Gastroesophageal sphincter (tissue), 4 donors: ENCODE data around the gene UBE2V1. TPM values are rescaled to one million over a fixed set of nuclear protein-coding genes. Genes with fewer than 3 reads are reported as not detected.
A peak's percentile ranks its signal among the peaks of the same experiment; 100 is the strongest.

Experiments
- ATAC-seq: fragments of 150-250 bp; one replicate; pipeline ENCODE4 v1.9.1; 2016; ENCODE audit warnings: mild to moderate bottlenecking, moderate library complexity
- H3K27ac ChIP-seq, 4 donors: fragments of 200-600 bp; sonication (generic) in 3 of 4; 1 replicate in 3 of 4; 2 replicates in 1 of 4; pipeline ENCODE4 v1.5.1; 2016 to 2019
- H3K27me3 ChIP-seq: fragments of 200-600 bp; sonication (generic); one replicate; pipeline ENCODE4 v1.5.1; 2019
- H3K36me3 ChIP-seq, 2 donors: fragments of 200-600 bp; sonication (generic); one replicate each; pipeline ENCODE4 v1.5.1; 2019; ENCODE audit warnings: control low read depth in 1 of 2
- H3K4me1 ChIP-seq, 3 donors: fragments of 200-600 bp; sonication (generic); 1 replicate in 2 of 3; 2 replicates in 1 of 3; pipeline ENCODE4 v1.5.1; 2016 to 2019; ENCODE audit warnings: control low read depth in 2 of 3
- H3K4me3 ChIP-seq, 2 donors: fragments of 200-600 bp; sonication (generic); one replicate each; pipeline ENCODE4 v1.5.1; 2019; ENCODE audit warnings: mild to moderate bottlenecking in 1 of 2, moderate library complexity in 1 of 2
- H3K9me3 ChIP-seq, 3 donors: fragments of 200-600 bp; sonication (generic); one replicate each; pipeline ENCODE4 v1.5.1; 2017 to 2019; ENCODE audit warnings: control low read depth in 2 of 3
- EP300 ChIP-seq: sonication (generic); formaldehyde crosslinking; IDR thresholded peaks from one replicate; pipeline ENCODE4 v1.6.1; 2017; ENCODE audit warnings: antibody characterized with exemption, mild to moderate bottlenecking
- POLR2A ChIP-seq, 2 donors: fragments of 450-650 bp; IDR thresholded peaks; one replicate each; pipeline ENCODE4 v1.6.1; 2017; ENCODE audit warnings: antibody characterized with exemption in 2 of 2, mild to moderate bottlenecking in 2 of 2, moderate library complexity in 1 of 2
- POLR2AphosphoS5 ChIP-seq: sonication (generic); formaldehyde crosslinking; IDR thresholded peaks from one replicate; pipeline ENCODE4 v1.6.1; 2017; ENCODE audit warnings: antibody characterized with exemption
- WGBS, 2 donors: methylation state at CpG; one replicate each; pipeline ENCODE4 v1.1.5; 2018; ENCODE audit warnings: low coverage in 1 of 2; 5-methylcytosine and 5-hydroxymethylcytosine counted together
- total RNA-seq, 4 donors: library from RNA; depleted of rRNA; stranded (reverse); fragments of >200 nt; gene quantifications; one replicate each; pipeline ENCODE4 v1.1.0, GENCODE V29; 2016
- TF ChIP-seq, protein P1 (sequence below), 4 experiments: fragments of 200-600 bp in 2 of 4; fragments of 450-650 bp in 2 of 4; sonication (generic) in 1 of 4; IDR thresholded peaks; one replicate each; pipeline ENCODE4 v1.5.1; 2017 to 2019; ENCODE audit warnings: antibody characterized with exemption in 4 of 4, mild to moderate bottlenecking in 2 of 4, moderate library complexity in 2 of 4

UBE2V1 gene
- total RNA-seq, 4 donors from 2014 or later: 69.3 to 110 (median 87.9) TPM

DNA sequence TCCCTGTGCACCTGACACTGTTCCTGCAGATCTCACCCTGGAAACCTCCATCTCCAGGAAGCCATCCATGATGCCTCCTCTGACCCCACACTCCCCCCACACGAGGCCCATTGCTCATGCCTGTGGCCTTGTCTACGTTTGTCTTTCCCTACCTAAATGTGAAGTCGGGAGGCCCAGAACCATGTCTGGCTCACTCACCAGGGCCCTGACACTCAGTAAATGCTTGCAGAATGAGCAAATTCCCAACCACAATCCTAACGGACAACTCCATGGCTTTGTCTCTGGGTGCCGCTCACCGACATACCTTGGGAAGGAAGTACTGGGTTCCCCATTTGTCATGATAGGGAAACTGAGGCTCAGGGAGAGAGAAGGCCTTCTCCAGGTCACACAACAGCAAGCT is 33.3 kb upstream of the UBE2V1 start:
- Histone ChIP-seq H3K4me3 (no peak overlapping the region), H3K27me3 (no peaks in the 10 kb centered on the region), H3K4me1 (peaks cover 0 to 99% (median 37%) of the 10 kb centered on the region in 3 donors), H3K27ac (peak overlapping the region in 2 of 4 donors; percentile 50 to 74), H3K36me3 (peaks cover 0 to 33% of the 10 kb centered on the region in 2 donors), H3K9me3 (no peaks in the 10 kb centered on the region)
- no peak for ATAC-seq
- WGBS, 2 donors: 58 to 83% methylated on average over 1 to 2 of the region's 6 CpGs
- TF ChIP-seq, protein P1, sequence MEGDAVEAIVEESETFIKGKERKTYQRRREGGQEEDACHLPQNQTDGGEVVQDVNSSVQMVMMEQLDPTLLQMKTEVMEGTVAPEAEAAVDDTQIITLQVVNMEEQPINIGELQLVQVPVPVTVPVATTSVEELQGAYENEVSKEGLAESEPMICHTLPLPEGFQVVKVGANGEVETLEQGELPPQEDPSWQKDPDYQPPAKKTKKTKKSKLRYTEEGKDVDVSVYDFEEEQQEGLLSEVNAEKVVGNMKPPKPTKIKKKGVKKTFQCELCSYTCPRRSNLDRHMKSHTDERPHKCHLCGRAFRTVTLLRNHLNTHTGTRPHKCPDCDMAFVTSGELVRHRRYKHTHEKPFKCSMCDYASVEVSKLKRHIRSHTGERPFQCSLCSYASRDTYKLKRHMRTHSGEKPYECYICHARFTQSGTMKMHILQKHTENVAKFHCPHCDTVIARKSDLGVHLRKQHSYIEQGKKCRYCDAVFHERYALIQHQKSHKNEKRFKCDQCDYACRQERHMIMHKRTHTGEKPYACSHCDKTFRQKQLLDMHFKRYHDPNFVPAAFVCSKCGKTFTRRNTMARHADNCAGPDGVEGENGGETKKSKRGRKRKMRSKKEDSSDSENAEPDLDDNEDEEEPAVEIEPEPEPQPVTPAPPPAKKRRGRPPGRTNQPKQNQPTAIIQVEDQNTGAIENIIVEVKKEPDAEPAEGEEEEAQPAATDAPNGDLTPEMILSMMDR (IDR thresholded peaks at IDR 0.05): no peak
- TF ChIP-seq POLR2A (IDR thresholded peaks at IDR 0.05) (no peak), POLR2AphosphoS5 (no peak), EP300 (no peak)

DNA sequence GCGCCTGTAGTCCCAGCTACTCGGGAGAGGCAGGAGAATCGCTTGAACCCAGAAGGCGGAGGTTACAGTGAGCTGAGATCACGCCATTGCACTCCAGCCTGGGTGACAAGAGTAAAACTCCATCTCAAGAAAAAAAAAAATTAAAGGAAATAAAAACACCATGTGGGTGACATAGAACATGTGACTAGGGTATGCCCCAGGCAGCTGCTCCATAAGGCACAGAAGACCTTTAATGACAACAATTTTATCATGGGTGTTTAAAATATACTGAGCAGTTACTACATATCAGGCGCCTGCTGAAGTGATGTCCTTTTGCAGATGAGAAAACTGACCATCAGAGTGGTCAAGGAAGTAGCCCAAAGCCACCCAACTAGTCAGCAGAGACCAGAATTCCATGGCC is 32.6 kb upstream of the UBE2V1 start:
- 83 to 87% methylated on average over 1 to 6 of the region's 6 CpGs for WGBS, 2 donors
- no peaks in the 10 kb centered on the region for H3K27me3 ChIP-seq
- TF ChIP-seq POLR2AphosphoS5: no peak
- H3K4me1 ChIP-seq: peaks cover 0 to 97% (median 31%) of the 10 kb centered on the region in 3 donors
- H3K9me3 ChIP-seq: no peaks in the 10 kb centered on the region
- H3K36me3 ChIP-seq: peaks cover 0 to 40% of the 10 kb centered on the region in 2 donors
- H3K27ac ChIP-seq: peak overlapping the region in 1 of 4 donors; percentile 50
- ATAC-seq: no peak
- no peak overlapping the region for H3K4me3 ChIP-seq

DNA sequence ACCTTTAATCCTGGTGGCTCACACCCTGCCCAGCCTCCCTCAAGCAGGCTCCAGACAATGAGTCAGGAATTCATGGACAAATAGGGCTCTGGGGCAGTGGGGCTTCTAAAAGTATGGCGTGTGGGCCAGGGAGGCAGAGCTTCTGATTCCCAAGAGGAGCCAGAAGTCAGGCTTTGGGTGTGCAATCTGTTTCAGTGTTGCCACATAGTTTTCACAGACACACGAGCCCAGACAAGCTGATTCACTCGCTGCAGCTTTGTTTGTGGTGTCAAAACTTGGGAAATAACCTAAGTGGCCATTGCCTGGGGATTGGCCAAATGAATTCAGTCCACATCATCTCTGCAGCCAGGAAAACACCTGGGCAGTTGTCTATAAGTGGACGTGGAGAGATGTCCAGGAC is 31.4 kb upstream of the UBE2V1 start:
- peak; percentile 62 for TF ChIP-seq POLR2AphosphoS5
- TF ChIP-seq POLR2A (IDR thresholded peaks at IDR 0.05): no peak
- peak overlapping the region in 3 of 4 donors; percentile 32 to 60 (median 48) for H3K27ac ChIP-seq
- ATAC-seq: peak; percentile 91
- no peaks in the 10 kb centered on the region for H3K27me3 ChIP-seq
- H3K36me3 ChIP-seq: peaks cover 0 to 50% of the 10 kb centered on the region in 2 donors
- no peaks in the 10 kb centered on the region for H3K9me3 ChIP-seq
- 35 to 53% methylated on average over 2 to 4 of the region's 4 CpGs for WGBS, 2 donors
- H3K4me1 ChIP-seq: peaks cover 0 to 97% (median 19%) of the 10 kb centered on the region in 3 donors
- no peak overlapping the region for H3K4me3 ChIP-seq

DNA sequence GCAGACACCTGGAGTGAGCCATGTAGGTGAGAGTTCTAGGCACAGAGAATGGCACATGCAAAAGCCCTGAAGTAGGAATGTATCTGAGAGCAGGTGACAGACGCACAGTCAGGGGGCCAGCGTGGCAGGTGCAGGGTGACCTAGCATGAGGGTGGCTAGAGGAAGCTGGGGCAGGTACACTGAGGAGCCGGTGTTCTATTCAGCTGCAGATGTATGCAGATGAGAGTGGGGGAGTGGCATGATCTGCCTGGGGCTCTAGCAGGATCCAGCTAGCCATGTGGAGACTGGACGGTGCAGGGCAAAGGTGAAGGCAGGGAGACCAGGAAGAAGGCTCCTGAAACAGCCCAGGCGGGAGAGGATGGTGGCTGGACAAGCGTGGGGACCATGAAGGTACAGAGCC is 29.9 kb upstream of the UBE2V1 start:
- Histone ChIP-seq H3K36me3 (peaks cover 0 to 41% of the 10 kb centered on the region in 2 donors), H3K4me3 (no peak overlapping the region), H3K4me1 (peaks cover 0 to 97% (median 11%) of the 10 kb centered on the region in 3 donors), H3K9me3 (no peaks in the 10 kb centered on the region), H3K27ac (no peak overlapping the region), H3K27me3 (no peaks in the 10 kb centered on the region)
- TF ChIP-seq EP300 (no peak), POLR2AphosphoS5 (no peak), POLR2A (IDR thresholded peaks at IDR 0.05) (no peak)
- TF ChIP-seq, protein P1 (IDR thresholded peaks at IDR 0.05): no peak
- WGBS, 2 donors: 64 to 77% methylated on average over 3 to 6 of the region's 6 CpGs
- no peak for ATAC-seq

DNA sequence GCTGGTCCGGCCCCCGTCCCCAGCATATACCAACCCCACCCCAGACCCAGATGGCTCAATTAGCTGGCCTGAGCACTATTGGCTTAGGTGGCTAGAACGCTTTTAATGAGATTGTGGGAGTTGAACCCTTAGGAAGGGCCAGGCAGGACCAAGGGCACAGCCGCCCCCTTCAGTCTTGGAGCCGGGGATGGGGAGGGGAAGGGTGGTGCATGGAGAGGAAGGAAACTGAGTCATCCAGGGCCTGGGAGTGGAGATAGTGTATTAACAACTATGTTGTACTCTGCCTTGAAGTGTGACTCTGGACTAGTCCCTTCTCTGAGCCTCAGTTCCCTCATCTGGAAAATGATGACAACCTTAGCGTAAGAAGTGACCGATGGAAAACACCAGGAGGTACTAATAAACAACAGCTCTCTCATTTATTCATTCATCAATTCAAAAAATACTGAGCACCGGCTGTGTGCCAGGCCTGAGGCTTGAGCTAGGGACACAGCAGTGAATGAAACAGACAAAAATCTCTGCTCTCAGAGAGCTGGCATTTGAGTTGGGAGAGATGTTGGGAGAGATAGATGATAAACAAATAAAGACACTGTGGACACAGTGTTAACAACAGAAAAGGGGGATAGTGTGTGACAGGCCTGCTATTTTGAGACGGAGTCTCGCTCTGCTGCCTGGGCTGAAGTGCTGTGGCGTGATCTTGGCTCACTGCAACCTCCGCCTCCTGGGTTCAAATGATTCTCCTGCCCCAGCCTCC is 29.0 kb upstream of the UBE2V1 start:
- WGBS, 2 donors: 69 to 78% methylated on average over 7 of the region's 12 CpGs
- H3K27ac ChIP-seq: peak overlapping the region in 2 of 4 donors; percentile 18 to 28
- H3K4me3 ChIP-seq: no peak overlapping the region
- ATAC-seq: no peak
- H3K9me3 ChIP-seq: no peaks in the 10 kb centered on the region
- TF ChIP-seq POLR2AphosphoS5: no peak
- TF ChIP-seq, protein P1 (IDR thresholded peaks at IDR 0.05): no peak
- no peak for TF ChIP-seq POLR2A (IDR thresholded peaks at IDR 0.05)
- TF ChIP-seq EP300: no peak
- H3K4me1 ChIP-seq: peaks cover 0 to 97% (median 9%) of the 10 kb centered on the region in 3 donors
- peaks cover 0 to 42% of the 10 kb centered on the region in 2 donors for H3K36me3 ChIP-seq
- H3K27me3 ChIP-seq: no peaks in the 10 kb centered on the region
